Sigmoid colon (tissue), 3 donors: ENCODE results near the gene THEM5.

Source experiments
- POLR2A ChIP-seq, 2 donors: fragments of 450-650 bp; IDR thresholded peaks; one replicate each; pipeline ENCODE4 v1.6.1; 2016; ENCODE audit warnings: antibody characterized with exemption in 2 of 2, mild to moderate bottlenecking in 2 of 2, moderate library complexity in 2 of 2
- TF ChIP-seq, protein P1 (sequence below), 4 experiments: fragments of 450-650 bp in 3 of 4; fragments of 200-600 bp in 1 of 4; IDR thresholded peaks; one replicate each; pipeline ENCODE4 v1.5.1; 2016 to 2019; ENCODE audit warnings: antibody characterized with exemption in 4 of 4, mild to moderate bottlenecking in 3 of 4, moderate library complexity in 2 of 4

DNA sequence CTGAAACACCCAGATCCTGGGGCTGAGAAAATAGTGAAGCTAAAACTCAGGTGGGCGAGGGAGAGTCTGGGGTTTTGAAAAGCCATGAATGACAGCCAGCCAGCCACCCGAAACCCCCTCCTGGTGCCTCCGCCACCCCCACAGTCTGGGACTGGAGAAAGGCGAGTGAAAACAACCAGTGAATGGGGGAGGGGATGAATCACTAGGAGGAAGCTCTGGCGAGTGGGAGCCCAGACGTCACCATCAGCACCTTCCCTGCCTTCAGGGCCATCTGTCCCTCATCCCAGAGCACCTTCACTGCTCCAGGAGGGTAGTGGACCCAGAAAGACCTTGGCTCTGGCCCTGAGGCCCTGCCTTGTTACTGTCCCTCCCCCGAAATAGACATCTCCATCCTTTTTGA is 31.1 kb downstream of the THEM5 start:
- TF ChIP-seq, protein P1, sequence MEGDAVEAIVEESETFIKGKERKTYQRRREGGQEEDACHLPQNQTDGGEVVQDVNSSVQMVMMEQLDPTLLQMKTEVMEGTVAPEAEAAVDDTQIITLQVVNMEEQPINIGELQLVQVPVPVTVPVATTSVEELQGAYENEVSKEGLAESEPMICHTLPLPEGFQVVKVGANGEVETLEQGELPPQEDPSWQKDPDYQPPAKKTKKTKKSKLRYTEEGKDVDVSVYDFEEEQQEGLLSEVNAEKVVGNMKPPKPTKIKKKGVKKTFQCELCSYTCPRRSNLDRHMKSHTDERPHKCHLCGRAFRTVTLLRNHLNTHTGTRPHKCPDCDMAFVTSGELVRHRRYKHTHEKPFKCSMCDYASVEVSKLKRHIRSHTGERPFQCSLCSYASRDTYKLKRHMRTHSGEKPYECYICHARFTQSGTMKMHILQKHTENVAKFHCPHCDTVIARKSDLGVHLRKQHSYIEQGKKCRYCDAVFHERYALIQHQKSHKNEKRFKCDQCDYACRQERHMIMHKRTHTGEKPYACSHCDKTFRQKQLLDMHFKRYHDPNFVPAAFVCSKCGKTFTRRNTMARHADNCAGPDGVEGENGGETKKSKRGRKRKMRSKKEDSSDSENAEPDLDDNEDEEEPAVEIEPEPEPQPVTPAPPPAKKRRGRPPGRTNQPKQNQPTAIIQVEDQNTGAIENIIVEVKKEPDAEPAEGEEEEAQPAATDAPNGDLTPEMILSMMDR (IDR thresholded peaks at IDR 0.05) = no peak
- TF ChIP-seq POLR2A (IDR thresholded peaks at IDR 0.05) = no peak
